ENCODE data around the gene OLIG2.

The OLIG2 gene

DNA sequence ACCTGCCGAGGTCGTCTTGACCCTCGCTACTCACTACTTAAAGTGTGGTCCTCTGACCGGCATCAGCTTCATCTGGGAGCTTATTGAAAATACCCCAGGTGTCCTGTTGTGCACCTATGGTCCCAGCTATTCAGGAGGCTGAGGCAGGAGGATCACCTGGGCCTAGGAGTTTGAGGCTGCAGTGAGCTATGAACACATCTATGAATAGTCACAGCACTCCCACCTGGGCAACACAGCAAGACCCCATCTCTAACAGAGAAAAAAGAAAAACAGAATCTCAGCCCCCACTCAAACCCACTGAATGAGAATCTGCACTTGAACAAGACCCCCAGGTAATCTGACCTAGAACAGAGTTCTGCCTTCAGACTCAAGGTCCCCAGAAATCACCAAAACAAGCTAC is 35.5 kb downstream of the OLIG2 start:
- H3K4me3 ChIP-seq (ENCODE audit: low read depth, low read length) = no peak overlapping the region
- TF ChIP-seq, protein P1, sequence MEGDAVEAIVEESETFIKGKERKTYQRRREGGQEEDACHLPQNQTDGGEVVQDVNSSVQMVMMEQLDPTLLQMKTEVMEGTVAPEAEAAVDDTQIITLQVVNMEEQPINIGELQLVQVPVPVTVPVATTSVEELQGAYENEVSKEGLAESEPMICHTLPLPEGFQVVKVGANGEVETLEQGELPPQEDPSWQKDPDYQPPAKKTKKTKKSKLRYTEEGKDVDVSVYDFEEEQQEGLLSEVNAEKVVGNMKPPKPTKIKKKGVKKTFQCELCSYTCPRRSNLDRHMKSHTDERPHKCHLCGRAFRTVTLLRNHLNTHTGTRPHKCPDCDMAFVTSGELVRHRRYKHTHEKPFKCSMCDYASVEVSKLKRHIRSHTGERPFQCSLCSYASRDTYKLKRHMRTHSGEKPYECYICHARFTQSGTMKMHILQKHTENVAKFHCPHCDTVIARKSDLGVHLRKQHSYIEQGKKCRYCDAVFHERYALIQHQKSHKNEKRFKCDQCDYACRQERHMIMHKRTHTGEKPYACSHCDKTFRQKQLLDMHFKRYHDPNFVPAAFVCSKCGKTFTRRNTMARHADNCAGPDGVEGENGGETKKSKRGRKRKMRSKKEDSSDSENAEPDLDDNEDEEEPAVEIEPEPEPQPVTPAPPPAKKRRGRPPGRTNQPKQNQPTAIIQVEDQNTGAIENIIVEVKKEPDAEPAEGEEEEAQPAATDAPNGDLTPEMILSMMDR (IDR thresholded peaks at IDR 0.05; ENCODE audit: insufficient read depth, low read depth, low read length, missing control alignments) = no peak
- DNase-seq (ENCODE audit: low read depth) = no peak

DNA sequence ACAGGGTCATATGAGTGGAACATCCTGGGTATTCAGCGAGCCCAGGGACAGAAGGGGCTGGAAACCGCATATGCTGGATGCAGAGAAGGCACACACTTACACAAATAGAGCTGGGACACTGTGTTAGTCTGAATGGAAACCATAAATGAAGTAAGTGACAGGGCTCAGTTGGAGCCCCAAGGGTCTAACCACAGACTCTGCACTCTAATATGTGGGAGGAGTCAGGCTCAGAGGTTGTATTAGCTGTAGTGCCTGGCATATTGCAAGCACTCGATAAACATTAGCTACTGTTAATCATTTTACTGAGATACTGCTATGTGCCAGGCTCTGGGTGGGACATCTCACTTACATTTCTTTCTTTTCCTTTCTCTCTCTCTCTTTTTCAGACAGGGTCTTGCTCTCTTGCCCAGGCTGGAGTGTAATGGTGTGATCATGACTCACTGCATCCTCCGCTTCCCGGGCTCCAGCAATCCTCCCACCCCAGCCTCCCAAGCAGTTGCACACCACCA is 37.7 kb downstream of the OLIG2 start:
- TF ChIP-seq, protein P1 (IDR thresholded peaks at IDR 0.05; ENCODE audit: insufficient read depth, low read depth, low read length, missing control alignments) = no peak
- no peak overlapping the region for H3K4me3 ChIP-seq (ENCODE audit: low read depth, low read length)

DNA sequence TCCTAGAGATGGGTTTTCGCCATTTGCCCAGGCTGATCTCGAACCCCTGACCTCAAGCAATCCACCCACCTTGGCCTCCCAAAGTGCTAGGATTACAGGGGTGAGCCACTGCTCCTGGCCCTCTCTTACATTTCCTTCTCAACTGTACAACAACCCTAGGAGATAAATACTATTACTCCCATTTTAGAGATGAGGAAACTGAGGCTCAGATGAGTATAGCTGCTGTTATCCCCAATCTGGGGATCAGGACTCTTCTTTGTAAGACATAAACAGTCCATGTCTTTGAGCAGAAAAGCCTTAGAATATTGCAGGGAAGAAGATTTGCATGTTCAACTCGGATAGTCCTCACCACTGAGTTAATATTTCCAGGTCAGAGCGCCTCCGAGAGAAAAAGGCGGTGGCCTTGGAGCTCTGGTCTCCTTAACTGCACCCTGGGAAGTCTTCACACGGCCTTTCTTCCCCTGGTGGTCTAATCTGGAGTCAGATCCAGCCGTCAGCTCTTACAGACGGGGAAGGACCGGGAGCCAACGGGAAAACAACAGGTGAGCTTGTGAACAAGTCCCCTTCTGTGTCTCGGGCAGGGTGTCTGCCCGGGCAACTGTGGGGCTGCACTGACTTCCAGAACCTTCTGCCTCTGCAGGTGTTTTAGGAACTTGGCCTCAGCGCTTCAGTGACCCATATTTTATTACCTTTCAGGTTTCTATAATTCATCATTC is 38.3 kb downstream of the OLIG2 start:
- no peak overlapping the region for H3K4me3 ChIP-seq (ENCODE audit: low read depth, low read length)
- DNase-seq (ENCODE audit: low read depth) = no peak
- TF ChIP-seq, protein P1 (IDR thresholded peaks at IDR 0.05; ENCODE audit: insufficient read depth, low read depth, low read length, missing control alignments) = no peak

More for the DNA sequence above, 37.7 kb downstream of the OLIG2 start:
- DNase-seq (ENCODE audit: low read depth) = no peak

DNA sequence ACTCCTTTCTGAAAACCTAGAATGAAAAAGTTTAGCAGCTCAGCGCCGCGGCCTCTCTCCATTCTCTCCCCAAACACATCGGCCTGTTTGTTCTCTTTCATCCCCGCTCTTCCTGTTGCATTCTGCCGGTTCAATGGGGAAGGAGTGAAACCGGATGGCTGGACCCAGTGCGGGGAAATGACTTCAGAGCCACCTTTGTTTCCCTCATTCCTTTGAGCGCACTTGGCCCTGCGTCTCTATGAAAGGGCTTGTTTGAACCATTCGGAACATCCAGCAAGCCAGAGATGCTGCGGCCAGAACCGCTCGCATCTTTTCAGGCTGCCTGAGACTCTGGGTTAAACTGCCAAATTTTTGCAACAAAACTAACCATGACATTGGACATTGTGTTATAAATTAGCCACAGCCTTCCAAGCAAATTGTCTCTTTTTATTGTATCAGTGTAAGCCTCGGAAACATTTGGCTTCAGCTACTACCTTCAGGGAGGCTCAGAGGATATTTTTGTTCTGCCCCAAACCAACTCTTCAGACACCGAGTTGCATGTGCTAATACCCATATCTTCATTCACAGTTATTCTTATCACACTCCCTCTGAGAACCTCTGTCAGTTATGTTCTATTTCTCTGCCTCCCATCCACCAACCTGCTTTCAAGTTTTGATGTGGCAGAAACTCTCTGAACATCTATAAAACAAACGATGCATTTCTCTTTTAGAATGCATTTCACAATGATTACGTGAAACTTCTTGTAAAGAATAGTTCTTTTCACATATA is 39.1 kb downstream of the OLIG2 start:
- TF ChIP-seq, protein P1 (IDR thresholded peaks at IDR 0.05; ENCODE audit: insufficient read depth, low read depth, low read length, missing control alignments) = no peak
- H3K4me3 ChIP-seq (ENCODE audit: low read depth, low read length) = no peak overlapping the region
- DNase-seq (ENCODE audit: low read depth) = no peak

DNA sequence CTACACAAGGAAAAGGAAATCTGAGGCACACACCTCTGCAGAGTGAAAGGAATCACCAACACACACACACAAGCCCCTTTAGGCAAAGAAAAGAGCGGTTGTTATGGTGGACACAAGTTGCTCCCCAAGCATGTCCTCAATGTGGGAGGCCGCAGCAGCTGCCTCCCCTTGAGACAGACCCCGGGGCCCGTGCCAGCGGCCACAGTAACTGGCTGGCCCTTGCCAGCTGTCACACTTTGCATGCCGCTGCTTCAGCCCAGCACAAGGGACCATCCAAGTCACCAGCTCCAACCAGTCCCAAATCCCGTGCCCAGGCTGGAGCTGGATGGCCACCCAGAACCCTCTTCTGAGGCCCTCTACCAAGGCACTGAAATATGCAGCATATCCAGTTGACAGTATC is 41.3 kb downstream of the OLIG2 start:
- DNase-seq (ENCODE audit: low read depth) = no peak
- TF ChIP-seq, protein P1 (IDR thresholded peaks at IDR 0.05; ENCODE audit: insufficient read depth, low read depth, low read length, missing control alignments) = no peak
- H3K4me3 ChIP-seq (ENCODE audit: low read depth, low read length) = no peak overlapping the region

DNA sequence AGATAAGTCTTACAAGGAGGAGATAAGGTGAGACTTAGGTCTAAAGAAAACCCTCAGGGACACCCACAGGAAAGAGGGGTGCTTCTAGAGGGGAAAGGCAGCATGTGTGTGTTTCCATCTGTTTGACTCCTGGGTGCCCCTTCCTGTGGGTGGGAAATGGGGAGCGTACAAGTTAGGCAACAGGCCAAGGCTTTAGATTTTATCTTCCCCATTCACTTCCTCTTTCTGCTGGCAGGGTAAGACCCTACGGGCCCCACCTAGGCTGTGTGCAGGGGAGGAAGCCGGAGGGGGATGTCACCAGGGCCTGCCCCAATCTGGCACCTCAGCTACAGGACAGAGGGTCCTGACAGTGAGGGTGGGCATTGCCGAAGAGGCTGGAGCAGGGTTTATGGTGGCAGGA is 41.7 kb downstream of the OLIG2 start:
- TF ChIP-seq, protein P1 (IDR thresholded peaks at IDR 0.05; ENCODE audit: insufficient read depth, low read depth, low read length, missing control alignments) = no peak
- H3K4me3 ChIP-seq (ENCODE audit: low read depth, low read length) = no peak overlapping the region
- no peak for DNase-seq (ENCODE audit: low read depth)

Measured in GM12865 (cell line).